ENCODE data around the gene LRP2. TPM values are rescaled to one million over a fixed set of nuclear protein-coding genes. Genes with fewer than 3 reads are reported as not detected.
A peak's percentile ranks its signal among the peaks of the same experiment; 100 is the strongest.

The LRP2 gene
- total and polyA plus RNA-seq, 4 donors: 0.09 TPM; not detected in 3

GRCh38 chr2:169360984-169361705 is 1.2 kb downstream of the LRP2 start:
- no peak for DNase-seq
- Histone ChIP-seq H3K27me3 (ENCODE audit: control insufficient read depth in 1 of 2, insufficient read depth in 2 of 2, low read length in 1 of 2) (no peaks in the 10 kb centered on the region), H3K4me3 (ENCODE audit: low read length in 2 of 2) (peak overlapping the region; percentile 1 to 8), H3K9me3 (ENCODE audit: control insufficient read depth, low read length) (no peaks in the 10 kb centered on the region), H3K36me3 (ENCODE audit: control insufficient read depth in 1 of 2, insufficient read depth in 2 of 2, low read length in 1 of 2) (no peaks in the 10 kb centered on the region), H3K27ac (ENCODE audit: low read depth in 1 of 2, low read length in 2 of 2) (no peak overlapping the region), H3K4me1 (ENCODE audit: control insufficient read depth in 1 of 2, insufficient read depth in 2 of 2, low read length in 2 of 2) (no peaks in the 10 kb centered on the region)
- ATAC-seq (ENCODE audit: low FRiP score): no peak
- intact Hi-C loops (cut with DNase I): no loop called here
- 5% methylated on average over 18 to 20 of the region's 20 CpGs for WGBS, 2 donors

- DNase-seq: no peak
Measured at GRCh38 chr2:169358016-169358415, 4.3 kb downstream of the LRP2 start.

GRCh38 chr2:169354244-169354643 is 8.1 kb downstream of the LRP2 start:
- Histone ChIP-seq H3K27ac (ENCODE audit: low read depth in 1 of 2, low read length in 2 of 2) (no peak overlapping the region), H3K27me3 (ENCODE audit: control insufficient read depth in 1 of 2, insufficient read depth in 2 of 2, low read length in 1 of 2) (no peaks in the 10 kb centered on the region), H3K9me3 (ENCODE audit: control insufficient read depth, low read length) (peaks cover 1% of the 10 kb centered on the region), H3K4me3 (ENCODE audit: low read length in 2 of 2) (no peak overlapping the region), H3K4me1 (ENCODE audit: control insufficient read depth in 1 of 2, insufficient read depth in 2 of 2, low read length in 2 of 2) (no peaks in the 10 kb centered on the region), H3K36me3 (ENCODE audit: control insufficient read depth in 1 of 2, insufficient read depth in 2 of 2, low read length in 1 of 2) (no peaks in the 10 kb centered on the region)
- ATAC-seq (ENCODE audit: low FRiP score): no peak
- intact Hi-C loops (cut with DNase I): no loop called here
- WGBS, 2 donors: 85 to 90% methylated on average over 2 of the region's 2 CpGs
- DNase-seq: no peak

More at GRCh38 chr2:169358016-169358415, 4.3 kb downstream of the LRP2 start:
- 84 to 88% methylated on average over 2 of the region's 2 CpGs for WGBS, 2 donors
- H3K9me3 ChIP-seq (ENCODE audit: control insufficient read depth, low read length): no peaks in the 10 kb centered on the region
- ATAC-seq (ENCODE audit: low FRiP score): no peak
- H3K4me1 ChIP-seq (ENCODE audit: control insufficient read depth in 1 of 2, insufficient read depth in 2 of 2, low read length in 2 of 2): no peaks in the 10 kb centered on the region
- intact Hi-C loops (cut with DNase I): no loop called here
- no peak overlapping the region for H3K4me3 ChIP-seq (ENCODE audit: low read length in 2 of 2)
- no peaks in the 10 kb centered on the region for H3K36me3 ChIP-seq (ENCODE audit: control insufficient read depth in 1 of 2, insufficient read depth in 2 of 2, low read length in 1 of 2)
- H3K27me3 ChIP-seq (ENCODE audit: control insufficient read depth in 1 of 2, insufficient read depth in 2 of 2, low read length in 1 of 2): no peaks in the 10 kb centered on the region
- no peak overlapping the region for H3K27ac ChIP-seq (ENCODE audit: low read depth in 1 of 2, low read length in 2 of 2)

GRCh38 chr2:169351725-169352124 is 10.6 kb downstream of the LRP2 start:
- no peak for ATAC-seq (ENCODE audit: low FRiP score)
- Histone ChIP-seq H3K36me3 (ENCODE audit: control insufficient read depth in 1 of 2, insufficient read depth in 2 of 2, low read length in 1 of 2) (no peaks in the 10 kb centered on the region), H3K27me3 (ENCODE audit: control insufficient read depth in 1 of 2, insufficient read depth in 2 of 2, low read length in 1 of 2) (no peaks in the 10 kb centered on the region), H3K27ac (ENCODE audit: low read depth in 1 of 2, low read length in 2 of 2) (no peak overlapping the region), H3K9me3 (ENCODE audit: control insufficient read depth, low read length) (peaks cover 1% of the 10 kb centered on the region), H3K4me3 (ENCODE audit: low read length in 2 of 2) (no peak overlapping the region), H3K4me1 (ENCODE audit: control insufficient read depth in 1 of 2, insufficient read depth in 2 of 2, low read length in 2 of 2) (no peaks in the 10 kb centered on the region)
- intact Hi-C loops (cut with DNase I): no loop called here
- WGBS, 2 donors: 34 to 40% methylated on average over 4 of the region's 4 CpGs
- DNase-seq: no peak

- Histone ChIP-seq H3K4me3 (ENCODE audit: low read length in 2 of 2) (no peak overlapping the region), H3K36me3 (ENCODE audit: control insufficient read depth in 1 of 2, insufficient read depth in 2 of 2, low read length in 1 of 2) (no peaks in the 10 kb centered on the region), H3K27me3 (ENCODE audit: control insufficient read depth in 1 of 2, insufficient read depth in 2 of 2, low read length in 1 of 2) (no peaks in the 10 kb centered on the region), H3K9me3 (ENCODE audit: control insufficient read depth, low read length) (peaks cover 1% of the 10 kb centered on the region), H3K4me1 (ENCODE audit: control insufficient read depth in 1 of 2, insufficient read depth in 2 of 2, low read length in 2 of 2) (no peaks in the 10 kb centered on the region), H3K27ac (ENCODE audit: low read depth in 1 of 2, low read length in 2 of 2) (no peak overlapping the region)
- ATAC-seq (ENCODE audit: low FRiP score) (no peak), DNase-seq (no peak)
- WGBS, 2 donors: 88 to 94% methylated on average over 2 of the region's 2 CpGs
- intact Hi-C loops (cut with DNase I): no loop called here
Measured at GRCh38 chr2:169349535-169349934, 12.8 kb downstream of the LRP2 start.

- DNase-seq (no peak), ATAC-seq (ENCODE audit: low FRiP score) (no peak)
- intact Hi-C loops (cut with DNase I): no loop called here
- H3K4me1 ChIP-seq (ENCODE audit: control insufficient read depth in 1 of 2, insufficient read depth in 2 of 2, low read length in 2 of 2): no peaks in the 10 kb centered on the region
- peaks cover 1% of the 10 kb centered on the region for H3K9me3 ChIP-seq (ENCODE audit: control insufficient read depth, low read length)
- H3K27me3 ChIP-seq (ENCODE audit: control insufficient read depth in 1 of 2, insufficient read depth in 2 of 2, low read length in 1 of 2): no peaks in the 10 kb centered on the region
- 59 to 69% methylated on average over 6 of the region's 6 CpGs for WGBS, 2 donors
- H3K36me3 ChIP-seq (ENCODE audit: control insufficient read depth in 1 of 2, insufficient read depth in 2 of 2, low read length in 1 of 2): no peaks in the 10 kb centered on the region
- no peak overlapping the region for H3K27ac ChIP-seq (ENCODE audit: low read depth in 1 of 2, low read length in 2 of 2)
- no peak overlapping the region for H3K4me3 ChIP-seq (ENCODE audit: low read length in 2 of 2)
Measured at GRCh38 chr2:169348321-169349024, 13.9 kb downstream of the LRP2 start.

GRCh38 chr2:169345486-169346437 is 16.6 kb downstream of the LRP2 start:
- 46 to 49% methylated on average over 7 of the region's 7 CpGs for WGBS, 2 donors
- H3K4me1 ChIP-seq (ENCODE audit: control insufficient read depth in 1 of 2, insufficient read depth in 2 of 2, low read length in 2 of 2): no peaks in the 10 kb centered on the region
- intact Hi-C loops (cut with DNase I): no loop called here
- H3K27ac ChIP-seq (ENCODE audit: low read depth in 1 of 2, low read length in 2 of 2): no peak overlapping the region
- no peak overlapping the region for H3K4me3 ChIP-seq (ENCODE audit: low read length in 2 of 2)
- ATAC-seq (ENCODE audit: low FRiP score): no peak
- DNase-seq: no peak
- no peaks in the 10 kb centered on the region for H3K27me3 ChIP-seq (ENCODE audit: control insufficient read depth in 1 of 2, insufficient read depth in 2 of 2, low read length in 1 of 2)
- no peaks in the 10 kb centered on the region for H3K9me3 ChIP-seq (ENCODE audit: control insufficient read depth, low read length)
- H3K36me3 ChIP-seq (ENCODE audit: control insufficient read depth in 1 of 2, insufficient read depth in 2 of 2, low read length in 1 of 2): no peaks in the 10 kb centered on the region

- no peak for DNase-seq
- Histone ChIP-seq H3K4me1 (ENCODE audit: control insufficient read depth in 1 of 2, insufficient read depth in 2 of 2, low read length in 2 of 2) (no peaks in the 10 kb centered on the region), H3K27ac (ENCODE audit: low read depth in 1 of 2, low read length in 2 of 2) (no peak overlapping the region), H3K9me3 (ENCODE audit: control insufficient read depth, low read length) (no peaks in the 10 kb centered on the region), H3K27me3 (ENCODE audit: control insufficient read depth in 1 of 2, insufficient read depth in 2 of 2, low read length in 1 of 2) (no peaks in the 10 kb centered on the region), H3K36me3 (ENCODE audit: control insufficient read depth in 1 of 2, insufficient read depth in 2 of 2, low read length in 1 of 2) (no peaks in the 10 kb centered on the region), H3K4me3 (ENCODE audit: low read length in 2 of 2) (no peak overlapping the region)
- ATAC-seq (ENCODE audit: low FRiP score): no peak
- 24 to 29% methylated on average over 5 of the region's 5 CpGs for WGBS, 2 donors
- intact Hi-C loops (cut with DNase I): no loop called here
Measured at GRCh38 chr2:169344736-169345485, 17.4 kb downstream of the LRP2 start.
